HG03521 (cell line): ENCODE results near the gene ERCC4.

ENCODE experiments used
- ATAC-seq: cut with Tn5 transposase; IDR thresholded peaks from one replicate; pipeline ENCODE4 v1.9.1; 2021; ENCODE audit warnings: mild to moderate bottlenecking, moderate library complexity; ENCODE audit not compliant: unreplicated experiment

Gene ERCC4

GRCh38 chr16:13909872-13910303, 10.1 kb upstream of the ERCC4 start:
- ATAC-seq, result no peak

- no peak for ATAC-seq
These were observed 8.6 kb upstream of the ERCC4 start for GRCh38 chr16:13911306-13911705.

GRCh38 chr16:13911871-13912270, 8.1 kb upstream of the ERCC4 start:
- no peak for ATAC-seq

GRCh38 chr16:13912891-13913290, 7.1 kb upstream of the ERCC4 start:
- no peak for ATAC-seq

- no peak for ATAC-seq
These were observed 6.3 kb upstream of the ERCC4 start for GRCh38 chr16:13913374-13914292.

- no peak for ATAC-seq
These were observed 4.8 kb upstream of the ERCC4 start for GRCh38 chr16:13915033-13915635.

GRCh38 chr16:13919330-13919682, 648 bp upstream of the ERCC4 start:
- ATAC-seq, result no peak

- ATAC-seq, result peak; percentile 0
These were observed 510 bp downstream of the ERCC4 start for GRCh38 chr16:13920510-13920818.

- no peak for ATAC-seq
These were observed 1.4 kb downstream of the ERCC4 start for GRCh38 chr16:13921328-13921727.

- no peak for ATAC-seq
These were observed 3.8 kb downstream of the ERCC4 start for GRCh38 chr16:13923703-13924298.

- ATAC-seq, result no peak
These were observed 6.5 kb downstream of the ERCC4 start for GRCh38 chr16:13926464-13926863.

GRCh38 chr16:13926891-13927290, 6.9 kb downstream of the ERCC4 start:
- no peak for ATAC-seq

- no peak for ATAC-seq
These were observed 8.7 kb downstream of the ERCC4 start for GRCh38 chr16:13928646-13929045.

GRCh38 chr16:13931845-13932244, 11.9 kb downstream of the ERCC4 start:
- ATAC-seq, result no peak

GRCh38 chr16:13935408-13935807, 15.5 kb downstream of the ERCC4 start:
- ATAC-seq, result no peak

GRCh38 chr16:13936155-13936554, 16.2 kb downstream of the ERCC4 start:
- no peak for ATAC-seq

- no peak for ATAC-seq
These were observed 16.7 kb downstream of the ERCC4 start for GRCh38 chr16:13936596-13937081.

GRCh38 chr16:13937411-13937810, 17.5 kb downstream of the ERCC4 start:
- ATAC-seq, result no peak

- no peak for ATAC-seq
These were observed 18.5 kb downstream of the ERCC4 start for GRCh38 chr16:13938480-13938879.

- no peak for ATAC-seq
These were observed 19.9 kb downstream of the ERCC4 start for GRCh38 chr16:13939821-13940220.

GRCh38 chr16:13940397-13940933, 20.5 kb downstream of the ERCC4 start:
- ATAC-seq, result no peak

GRCh38 chr16:13944816-13945215, 24.9 kb downstream of the ERCC4 start:
- no peak for ATAC-seq
